NCI-H2107 (cell line): ENCODE data around the gene VSTM2L.

ENCODE experiments used
- DNase-seq: peaks from one replicate; lab custom pipeline; 2025; lab: John Stamatoyannopoulos, UW

Gene VSTM2L

DNA sequence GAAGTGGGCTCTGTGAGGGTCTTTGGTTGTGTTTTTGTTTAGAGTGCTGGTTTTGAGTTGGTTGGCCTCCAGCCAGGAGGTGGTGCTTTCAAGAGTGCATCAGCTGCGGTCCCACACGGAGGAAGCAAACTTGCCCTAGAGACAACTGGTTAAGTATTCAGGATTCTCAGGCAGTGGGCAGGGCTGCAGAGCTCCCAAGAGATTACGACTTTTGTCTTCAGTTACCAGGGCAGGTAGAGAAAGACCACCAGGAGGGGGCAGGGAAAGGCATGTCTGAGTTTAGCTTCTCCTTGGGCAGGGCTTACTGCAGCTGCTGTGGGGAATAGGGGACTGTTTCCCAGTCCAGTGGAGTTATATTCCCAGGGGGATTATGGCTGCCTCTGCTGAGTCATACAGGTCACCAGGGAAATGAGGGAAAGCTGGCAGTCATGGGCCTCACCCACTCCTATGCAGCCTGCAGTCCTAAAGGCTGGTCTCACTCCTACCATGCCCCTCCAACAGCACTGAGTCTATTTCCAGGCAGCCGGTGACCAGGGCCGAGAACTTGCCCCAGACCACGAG lies 66.0 kb downstream of the VSTM2L start:
- peak; percentile 52 for DNase-seq

DNA sequence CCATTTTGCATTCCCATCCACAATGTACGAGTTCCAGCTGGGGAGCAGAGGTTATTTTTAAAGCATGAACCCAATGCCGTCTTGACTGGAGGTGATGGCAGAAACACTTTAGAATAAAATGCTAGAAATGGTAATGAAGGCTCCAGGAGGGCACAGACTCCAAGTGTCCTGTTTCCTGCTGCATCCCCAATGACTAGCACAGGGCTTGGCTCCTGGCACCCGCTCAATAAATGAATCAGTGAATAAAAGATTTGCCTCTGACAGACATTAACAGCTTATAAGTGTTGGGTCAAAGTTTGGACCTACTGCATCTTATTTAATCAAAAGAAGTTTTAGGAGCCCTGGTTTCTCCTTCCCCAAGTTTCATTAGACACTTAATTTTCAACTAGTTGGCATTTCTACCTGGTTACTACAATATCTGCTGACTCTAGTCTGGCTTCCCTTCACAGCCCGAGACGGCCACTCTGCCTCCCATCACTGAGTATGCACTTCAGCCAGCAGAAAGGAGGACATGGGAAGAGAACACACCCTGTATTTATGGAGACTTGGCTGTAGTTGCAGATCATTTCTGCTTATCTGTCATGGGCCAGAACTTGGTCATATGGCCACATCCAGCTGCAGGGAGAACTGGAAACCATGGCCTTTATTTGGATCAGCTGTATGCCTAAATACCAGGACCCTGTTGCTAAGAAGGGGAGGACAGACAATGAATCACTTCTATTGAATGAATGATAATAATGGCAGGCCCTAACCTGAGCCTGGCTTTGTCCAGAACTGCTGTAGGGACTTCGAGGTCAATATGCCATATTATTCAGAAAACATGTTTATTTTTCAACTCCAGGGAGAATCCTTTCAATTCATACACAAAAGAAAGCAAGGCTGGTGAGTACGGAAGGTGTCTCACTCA lies 67.3 kb downstream of the VSTM2L start:
- no peak for DNase-seq

DNA sequence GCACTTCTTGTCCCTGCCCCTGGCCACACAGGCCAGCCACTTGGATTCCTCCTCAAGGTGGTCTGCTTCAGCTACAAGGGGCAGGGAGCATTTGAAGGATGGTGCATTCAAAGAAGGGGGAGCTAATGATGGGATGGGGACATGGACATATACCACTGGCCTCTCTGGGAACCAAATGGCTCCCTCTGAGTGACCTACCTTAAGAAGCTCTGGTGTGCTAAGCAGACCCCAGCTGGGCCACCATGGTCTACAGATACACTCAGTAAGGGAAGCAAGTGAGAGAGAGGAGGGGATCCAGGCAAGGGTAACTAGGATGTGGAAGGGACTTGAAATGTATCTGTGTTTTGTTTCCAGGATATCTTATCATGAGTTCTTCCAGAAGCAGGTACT lies 67.9 kb downstream of the VSTM2L start:
- DNase-seq: no peak

DNA sequence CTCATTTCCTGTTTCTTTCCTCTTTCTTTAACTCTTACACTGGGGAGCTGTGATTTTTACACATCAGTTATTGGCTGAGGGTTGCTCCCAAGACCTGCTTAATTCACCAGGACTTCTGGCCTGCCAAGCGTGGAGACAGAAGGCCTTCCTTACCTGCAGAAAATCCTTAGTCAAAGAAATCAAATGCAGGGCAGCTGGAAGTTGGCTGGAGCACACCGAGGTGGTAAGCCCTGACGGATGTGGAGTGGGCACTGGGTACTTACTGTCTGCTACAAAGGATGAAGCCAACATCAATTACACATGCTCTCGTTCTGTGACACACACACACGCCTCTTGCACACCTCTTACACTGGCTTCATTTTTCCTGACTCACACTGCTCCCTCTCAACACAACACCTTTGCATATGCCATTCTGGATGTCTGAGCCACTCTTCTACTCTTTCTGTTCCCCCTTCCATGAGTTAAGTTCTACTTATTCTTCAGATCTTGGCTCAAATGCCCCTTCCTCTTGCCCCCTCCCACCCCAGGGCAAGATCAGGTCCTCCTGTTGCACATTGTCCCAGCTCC lies 68.7 kb downstream of the VSTM2L start:
- no peak for DNase-seq

- no peak for DNase-seq
Observed at GRCh38 chr20:37972256-37973058, 69.5 kb downstream of the VSTM2L start.

DNA sequence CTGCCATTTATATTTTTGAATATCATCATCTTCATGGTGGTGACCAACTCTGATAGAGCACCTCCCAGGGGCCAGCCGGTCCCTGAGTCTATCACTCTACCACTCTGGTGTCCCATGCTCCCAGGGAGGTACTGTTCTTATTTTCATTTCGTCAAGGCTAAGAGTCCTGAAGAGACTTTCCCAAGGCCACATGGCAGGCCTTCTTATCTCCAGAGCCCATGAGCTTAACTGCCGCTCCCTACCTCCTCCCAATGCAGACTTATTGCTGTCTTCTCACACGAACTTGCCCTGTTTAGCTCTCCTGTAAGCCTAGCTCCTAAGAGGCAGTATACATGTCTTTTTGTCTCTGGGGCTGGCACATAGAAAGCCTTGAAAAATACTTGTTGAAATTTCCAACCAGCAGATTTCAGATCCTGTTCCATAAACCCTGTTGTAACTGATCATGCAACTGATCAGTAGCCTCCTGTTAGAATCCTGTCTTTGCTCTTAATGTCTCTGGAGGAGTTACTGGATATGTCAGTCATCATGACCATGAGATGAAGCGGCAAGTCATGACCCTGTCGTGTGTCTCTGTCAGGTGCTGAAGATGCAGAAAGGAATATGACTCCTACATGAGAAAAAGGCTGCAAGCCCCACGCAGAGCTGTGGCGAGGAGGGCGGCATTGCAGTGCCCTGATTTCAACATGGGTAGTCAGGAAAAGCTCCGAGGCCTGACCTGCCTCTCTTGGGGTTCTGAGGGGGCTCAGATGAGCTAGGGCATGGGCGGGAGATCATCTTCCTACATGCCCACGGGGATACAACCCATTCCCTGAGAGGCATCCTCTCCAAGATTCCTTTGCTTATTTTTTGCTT lies 70.4 kb downstream of the VSTM2L start:
- DNase-seq: no peak

GRCh38 chr20:37976887-37977286 lies 74.0 kb downstream of the VSTM2L start:
- DNase-seq: no peak

GRCh38 chr20:37977338-37977737 lies 74.4 kb downstream of the VSTM2L start:
- no peak for DNase-seq

- DNase-seq: no peak
Observed at GRCh38 chr20:37977786-37978185, 74.9 kb downstream of the VSTM2L start.

GRCh38 chr20:37979021-37979985 lies 76.4 kb downstream of the VSTM2L start:
- DNase-seq: no peak

DNA sequence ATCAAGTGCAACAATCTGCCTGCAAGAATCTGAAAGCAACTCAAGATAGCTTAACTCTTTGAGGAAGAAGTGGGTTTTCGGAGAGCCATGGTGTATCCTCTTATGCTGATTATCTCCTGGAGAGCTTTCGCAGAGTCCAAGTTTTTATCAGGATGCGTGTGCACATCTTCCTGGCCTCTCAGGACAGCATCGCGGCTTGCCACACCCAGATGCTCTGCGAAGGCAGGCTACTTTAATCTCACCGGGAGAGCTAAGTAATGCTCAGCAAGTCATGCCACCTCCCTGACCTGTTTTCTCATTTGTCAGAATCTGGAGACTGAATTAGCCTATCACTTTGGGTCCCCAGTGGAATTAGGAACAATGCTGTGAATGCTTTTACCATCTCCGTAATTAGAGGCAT lies 77.5 kb downstream of the VSTM2L start:
- DNase-seq: no peak

DNA sequence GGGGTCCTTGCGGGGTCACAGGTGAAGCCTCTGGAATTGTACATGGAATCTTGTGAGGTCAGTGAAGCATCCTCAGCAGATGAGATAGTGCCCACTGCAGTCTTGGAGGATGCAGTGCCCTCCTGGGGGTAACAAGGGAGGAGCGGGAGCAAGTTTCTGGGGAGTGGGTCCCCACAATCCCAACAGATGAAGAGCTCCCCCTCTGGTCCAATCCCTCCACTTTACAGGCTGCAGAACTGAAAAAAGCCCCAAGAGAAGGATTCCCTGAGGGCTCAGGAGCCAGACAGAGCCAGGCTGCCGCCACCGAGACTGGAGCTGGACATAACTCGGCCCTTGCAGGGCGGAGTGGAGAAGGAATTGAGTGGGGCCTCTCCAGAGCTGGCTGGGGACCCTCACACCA lies 77.9 kb downstream of the VSTM2L start:
- no peak for DNase-seq

DNA sequence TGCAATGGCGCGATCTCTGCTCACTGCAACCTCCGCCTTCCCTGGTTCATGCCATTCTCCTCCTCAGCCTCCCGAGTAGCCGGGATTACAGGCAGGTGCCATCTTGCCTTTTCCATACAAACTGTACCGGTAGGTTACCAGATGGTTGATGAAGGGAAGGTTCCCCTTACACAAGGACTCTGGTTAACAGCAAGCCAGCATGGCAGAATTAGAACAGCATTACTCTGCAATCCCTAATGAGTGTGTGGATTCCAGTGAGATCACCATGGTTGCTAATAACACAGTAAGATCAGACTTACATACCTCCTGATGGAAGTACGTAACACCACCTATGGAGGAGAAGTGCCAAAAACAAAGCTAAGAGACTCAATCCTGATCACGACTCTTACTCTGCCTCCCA lies 78.6 kb downstream of the VSTM2L start:
- no peak for DNase-seq

DNA sequence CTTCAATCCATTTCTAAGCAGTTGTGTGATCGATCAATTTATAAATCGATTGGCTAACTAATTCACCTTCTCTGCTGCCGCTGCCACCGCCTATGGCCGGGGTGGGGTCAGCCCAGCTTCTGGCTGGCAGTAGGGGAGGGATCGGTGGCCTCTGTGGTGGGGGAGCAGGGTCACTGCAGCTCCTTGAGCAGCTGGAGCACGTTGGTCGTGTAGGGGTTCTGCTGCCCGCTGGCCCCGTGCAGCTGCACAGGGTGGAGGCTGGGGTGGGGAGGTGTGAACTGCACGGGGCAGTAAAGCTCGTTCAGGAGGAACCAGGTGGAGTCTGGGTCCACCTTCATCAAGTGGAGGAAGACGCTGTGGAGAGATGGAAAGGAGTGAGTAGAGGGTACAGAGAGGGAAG lies 80.4 kb downstream of the VSTM2L start:
- no peak for DNase-seq

- DNase-seq: no peak
Observed at GRCh38 chr20:37984018-37984785, 81.3 kb downstream of the VSTM2L start.

- no peak for DNase-seq
Observed at GRCh38 chr20:37986044-37986858, 83.3 kb downstream of the VSTM2L start.

- peak; percentile 43 for DNase-seq
Observed at GRCh38 chr20:37986873-37987601, 84.1 kb downstream of the VSTM2L start.
